GM21528 (cell line): ENCODE results near the gene BEST1.

ENCODE experiments used
- ATAC-seq: cut with Tn5 transposase; IDR thresholded peaks from one replicate; pipeline ENCODE4 v1.9.1; 2021; ENCODE audit warnings: mild to moderate bottlenecking, moderate library complexity; ENCODE audit not compliant: unreplicated experiment, low FRiP score

The BEST1 gene

GRCh38 chr11:62011881-62012280 lies 61.7 kb downstream of the BEST1 start:
- no peak for ATAC-seq

GRCh38 chr11:62012451-62012831 lies 62.3 kb downstream of the BEST1 start:
- no peak for ATAC-seq

- no peak for ATAC-seq
Observed at GRCh38 chr11:62012832-62013461, 62.8 kb downstream of the BEST1 start.
